Stimulated activated naive CD4-positive, alpha-beta T cell treated with Interleukin-2 at 50 U/mL for 16 hours (primary cell): ENCODE results near the gene KHDRBS2.

ENCODE experiments used
- DNase-seq: peaks from one replicate; lab custom pipeline; 2025; lab: John Stamatoyannopoulos, UW

Gene KHDRBS2

GRCh38 chr6:62174548-62174947 lies 111.5 kb downstream of the KHDRBS2 start:
- no peak for DNase-seq

GRCh38 chr6:62167736-62168135 lies 118.3 kb downstream of the KHDRBS2 start:
- DNase-seq, result no peak

- no peak for DNase-seq
Measured at GRCh38 chr6:62162858-62163257, 123.2 kb downstream of the KHDRBS2 start.

DNA sequence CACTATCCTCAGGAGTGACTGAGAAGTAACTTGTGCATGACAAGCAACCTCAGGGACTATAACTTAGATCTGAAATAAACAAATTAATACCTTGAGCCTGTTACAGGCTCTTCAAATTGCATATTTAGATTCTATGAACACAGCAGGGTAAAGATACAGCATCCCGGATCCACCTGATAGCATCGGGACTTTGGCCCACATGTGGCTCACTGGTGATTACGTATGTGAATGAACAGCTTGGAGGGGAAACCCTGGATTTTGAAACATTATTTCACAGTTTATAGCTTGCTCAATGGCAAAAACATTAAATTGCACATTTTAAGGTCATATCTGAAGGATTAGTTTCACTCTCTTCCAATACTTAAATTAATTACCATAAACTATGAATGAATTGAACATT lies 133.2 kb downstream of the KHDRBS2 start:
- no peak for DNase-seq

DNA sequence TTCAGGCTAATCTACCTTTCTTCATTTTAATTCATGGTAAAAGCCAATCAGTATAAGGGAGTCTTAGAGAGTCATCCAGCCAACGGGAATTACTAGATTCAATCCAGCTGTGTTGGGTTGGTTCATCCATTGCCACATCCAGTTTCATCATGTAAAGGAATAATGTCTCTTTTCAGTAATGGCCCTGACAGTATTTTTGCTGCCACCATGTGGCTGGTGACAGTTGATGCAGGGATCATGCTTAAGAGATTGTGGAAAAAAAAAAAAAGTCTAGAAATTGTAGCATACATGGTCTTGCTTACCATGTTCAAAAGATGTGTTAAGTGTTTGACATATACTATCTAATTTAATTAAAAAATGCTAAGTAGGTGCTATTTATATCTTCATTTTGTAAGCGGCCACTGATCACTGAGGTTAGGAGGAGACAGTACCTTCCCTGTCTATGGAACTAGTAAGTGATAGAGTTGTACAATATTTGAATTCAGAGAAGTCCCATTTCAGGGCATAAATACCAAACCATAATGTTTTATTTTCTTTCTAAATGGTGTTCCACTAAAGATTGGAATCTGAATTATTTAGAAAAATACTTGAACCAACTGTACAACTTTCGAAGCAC lies 135.9 kb downstream of the KHDRBS2 start:
- DNase-seq, result no peak

DNA sequence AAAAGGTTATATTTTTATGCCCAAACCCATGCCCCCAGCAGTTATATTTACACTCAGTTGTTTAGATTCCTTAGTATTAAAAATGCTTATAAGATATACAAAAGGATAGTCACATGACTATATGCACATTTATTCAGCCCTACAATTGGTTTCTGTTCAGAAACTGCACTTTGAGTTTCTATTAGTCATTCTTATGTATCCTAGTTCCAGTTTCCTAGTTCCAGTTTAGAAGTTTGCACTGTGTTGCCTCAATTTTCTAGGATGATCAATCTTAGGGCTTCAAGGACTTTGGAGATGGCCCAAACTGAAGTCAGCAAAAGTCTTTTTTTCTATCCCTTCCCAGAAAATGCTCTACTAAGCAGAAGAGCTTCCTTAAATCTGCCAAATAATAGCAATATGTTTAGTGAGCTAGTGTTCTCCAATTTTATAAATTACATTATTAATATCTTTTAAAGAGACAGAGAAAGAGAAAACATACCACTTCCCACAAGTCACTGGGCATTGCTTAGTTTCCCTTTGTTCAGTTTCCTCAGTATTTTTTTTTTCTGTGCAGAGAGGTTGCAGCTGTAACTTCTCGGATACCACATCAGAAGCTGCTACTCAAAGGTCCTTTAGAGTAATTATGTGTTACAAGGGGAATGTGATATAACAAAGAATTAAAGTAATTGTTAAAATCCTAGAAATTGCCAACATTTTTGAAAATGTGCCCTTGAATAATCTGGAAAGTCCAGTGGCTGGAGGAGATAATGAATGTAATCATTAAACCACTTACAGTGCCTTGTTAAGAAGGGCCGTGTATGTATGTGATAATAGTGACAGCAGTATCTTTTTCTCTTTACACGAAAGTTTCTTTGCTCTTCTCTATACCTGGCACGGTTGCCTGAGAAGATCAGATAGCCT lies 138.8 kb downstream of the KHDRBS2 start:
- no peak for DNase-seq

GRCh38 chr6:62129127-62129526 lies 156.9 kb downstream of the KHDRBS2 start:
- no peak for DNase-seq

DNA sequence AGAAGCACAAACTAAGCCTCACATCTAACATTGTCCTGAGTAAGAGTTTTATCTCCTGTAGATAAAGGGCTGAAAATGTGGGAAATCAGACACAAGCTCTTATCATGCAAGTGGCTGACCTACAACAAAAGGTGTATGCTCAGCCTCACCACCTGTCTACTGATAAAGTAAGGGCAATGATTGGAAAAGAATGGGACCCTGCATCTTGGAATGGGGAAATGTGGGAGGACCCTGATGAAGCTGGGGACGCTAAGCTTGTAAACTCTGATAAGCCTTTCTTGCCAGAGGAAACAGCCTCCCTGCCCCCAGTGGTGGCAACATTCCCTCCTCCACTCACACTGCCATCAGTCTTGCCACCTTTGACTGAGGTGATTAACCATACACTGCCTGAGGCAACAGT lies 166.6 kb downstream of the KHDRBS2 start:
- no peak for DNase-seq

DNA sequence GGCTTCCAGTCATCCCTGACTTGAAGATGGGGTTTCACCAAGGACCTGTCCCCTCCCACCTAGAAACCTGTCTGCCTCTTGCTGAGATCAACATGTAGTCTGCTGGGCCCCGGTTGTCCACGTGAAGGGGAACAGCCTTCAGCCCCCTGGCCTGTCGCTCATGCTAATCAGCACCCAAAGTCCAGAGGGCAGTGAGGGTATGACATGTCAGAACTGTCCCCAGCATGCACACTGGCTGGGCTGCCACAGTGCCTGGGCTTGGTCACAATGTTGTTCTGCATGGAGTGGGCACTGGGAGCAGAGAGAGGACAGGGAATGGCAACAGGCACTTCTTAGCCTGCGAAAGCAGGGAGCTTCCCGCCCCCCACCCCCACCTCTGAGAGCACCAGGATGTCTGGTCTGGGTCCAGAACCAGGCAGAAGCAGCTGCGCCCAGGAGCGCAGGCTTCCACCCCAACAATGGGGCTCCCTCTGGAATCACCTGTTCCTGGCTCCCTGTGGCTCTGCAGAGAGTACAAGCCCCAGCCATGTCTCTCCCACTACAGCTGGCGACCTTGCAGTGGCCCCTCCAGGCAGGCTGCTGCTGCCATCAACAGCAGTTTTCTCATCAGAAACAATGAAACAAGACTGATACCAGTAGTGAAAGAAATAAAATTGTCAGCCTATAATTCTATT lies 182.7 kb downstream of the KHDRBS2 start:
- DNase-seq, result no peak

GRCh38 chr6:62102387-62102786 lies 183.6 kb downstream of the KHDRBS2 start:
- DNase-seq, result no peak

- DNase-seq, result no peak
Measured at GRCh38 chr6:62090442-62091229, 195.4 kb downstream of the KHDRBS2 start.

DNA sequence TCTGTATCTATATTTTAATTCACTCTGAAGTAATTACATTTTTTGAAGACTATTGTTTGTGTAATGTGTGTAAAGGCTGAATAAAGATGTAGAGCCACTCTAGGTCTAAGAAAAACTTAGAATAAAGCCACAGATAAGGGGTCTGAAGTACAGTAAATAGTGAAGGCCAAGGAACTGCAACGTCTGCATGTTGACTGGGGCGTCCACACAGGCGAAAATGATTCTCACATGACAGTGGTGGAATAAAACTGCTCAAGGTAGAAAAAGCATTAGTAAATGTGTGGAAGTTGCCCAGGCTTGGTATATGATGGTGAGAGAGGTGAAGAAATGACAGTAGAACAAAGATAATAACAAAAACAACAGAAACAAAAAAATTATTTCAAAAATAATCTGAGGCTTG lies 196.2 kb downstream of the KHDRBS2 start:
- no peak for DNase-seq

DNA sequence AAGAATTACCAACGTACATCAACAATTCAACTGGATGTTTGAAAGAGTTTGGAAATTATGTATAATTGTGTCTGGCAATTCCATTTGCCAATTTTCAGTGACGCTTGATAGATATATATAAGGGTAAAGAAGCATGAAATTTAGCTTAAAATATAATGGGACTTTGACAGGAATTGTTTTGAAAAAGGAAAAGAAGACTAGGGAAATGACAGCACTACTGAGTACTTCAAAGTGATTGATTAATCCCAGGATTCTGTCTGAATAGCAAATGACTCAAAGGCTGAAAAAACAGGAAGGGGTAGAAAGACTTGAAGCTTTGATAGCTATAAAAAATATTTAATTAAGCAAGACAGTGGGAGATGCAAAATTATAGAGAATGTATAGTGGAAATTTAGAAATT lies 200.0 kb downstream of the KHDRBS2 start:
- DNase-seq, result no peak

- DNase-seq, result no peak
Measured at GRCh38 chr6:62075869-62076268, 210.2 kb downstream of the KHDRBS2 start.

- no peak for DNase-seq
Measured at GRCh38 chr6:62059901-62060300, 226.1 kb downstream of the KHDRBS2 start.

DNA sequence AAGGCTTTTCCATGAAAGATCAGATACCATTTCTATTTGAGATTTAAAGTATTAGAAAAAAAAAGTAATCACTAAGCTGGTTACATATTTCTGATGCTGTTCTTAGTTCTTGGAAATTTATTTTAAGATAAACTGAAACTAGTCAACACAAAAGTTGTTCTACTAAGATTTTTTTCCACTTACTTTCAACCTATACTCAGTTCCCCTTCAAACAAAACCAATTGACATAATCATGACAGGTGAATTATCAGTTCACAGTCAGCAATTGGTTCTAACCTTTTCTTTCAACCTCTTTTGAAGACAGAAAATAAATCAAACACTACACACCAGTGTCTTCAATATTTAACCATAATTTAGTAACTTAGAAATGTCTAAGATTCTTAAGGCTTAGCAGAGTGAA lies 228.7 kb downstream of the KHDRBS2 start:
- DNase-seq, result no peak

- no peak for DNase-seq
Measured at GRCh38 chr6:62045502-62045901, 240.5 kb downstream of the KHDRBS2 start.

DNA sequence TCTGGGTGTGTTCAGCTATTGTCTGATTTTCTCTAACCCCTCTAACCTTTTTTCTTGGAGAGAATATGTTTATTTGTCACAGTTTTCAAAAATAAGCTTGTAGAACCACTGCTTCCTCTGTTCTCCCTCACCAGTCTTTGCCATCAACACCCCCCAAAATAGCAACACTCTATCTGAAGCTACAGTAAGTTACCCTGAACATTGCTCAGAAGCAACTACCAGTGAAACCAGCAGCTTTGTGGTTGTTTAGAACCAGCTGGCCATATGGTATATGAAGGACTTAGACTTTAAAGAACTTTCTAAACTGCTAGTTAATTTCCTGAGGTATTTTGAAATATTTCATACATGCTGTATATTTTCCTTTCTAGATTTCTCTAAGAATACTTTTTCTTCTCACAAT lies 242.9 kb downstream of the KHDRBS2 start:
- no peak for DNase-seq

GRCh38 chr6:62042429-62042828 lies 243.6 kb downstream of the KHDRBS2 start:
- no peak for DNase-seq

GRCh38 chr6:62039605-62040004 lies 246.4 kb downstream of the KHDRBS2 start:
- DNase-seq, result no peak

DNA sequence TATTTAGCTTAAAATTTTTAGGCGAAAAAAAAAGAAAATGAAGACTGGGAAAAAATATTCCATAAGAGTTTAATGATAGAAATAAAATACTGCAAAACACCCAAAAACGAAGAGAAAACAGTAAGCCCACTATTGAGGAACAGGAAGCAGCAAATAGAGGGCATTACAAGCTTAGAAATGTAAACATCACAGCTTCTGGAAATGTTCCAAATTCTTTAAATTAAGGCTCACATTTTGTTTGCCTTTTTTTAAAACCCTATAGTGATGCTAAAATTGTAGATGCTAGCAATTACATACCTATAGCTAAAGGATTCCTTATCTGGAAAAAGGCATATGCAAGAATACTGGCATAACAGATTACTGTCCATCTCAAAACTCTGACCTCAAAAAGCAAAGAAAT lies 248.6 kb downstream of the KHDRBS2 start:
- no peak for DNase-seq

DNA sequence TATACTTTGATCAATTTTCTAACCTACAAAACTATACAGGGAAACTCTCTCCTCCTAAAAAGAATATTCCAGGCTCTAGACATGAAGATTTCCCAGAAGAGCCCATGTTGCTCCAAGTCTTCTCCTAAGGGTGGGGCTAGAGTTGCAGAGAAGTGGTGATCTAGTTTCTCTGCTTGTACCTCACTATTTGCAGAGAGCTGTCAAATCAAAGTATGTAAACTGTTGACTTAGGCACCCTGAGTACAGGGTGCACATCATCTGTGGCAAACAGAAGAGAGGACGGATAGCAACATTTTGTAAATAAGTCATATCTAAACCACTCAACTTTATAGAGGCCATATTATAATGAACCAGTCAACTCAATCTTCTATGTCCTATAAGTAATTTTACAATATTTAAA lies 250.1 kb downstream of the KHDRBS2 start:
- DNase-seq, result no peak
